Glutamatergic neuron (in vitro differentiated cells): ENCODE measurements around the gene MTAP. TPM values are rescaled to one million over a fixed set of nuclear protein-coding genes. Genes with fewer than 3 reads are reported as not detected.

Experiments used
- DNase-seq: peaks from one replicate; pipeline ENCODE4 v3.0.0; 2022
- H3K27ac Mint-ChIP-seq: one replicate; pipeline ENCODE4 v1.8.0; 2020; ENCODE audit warnings: mild to moderate bottlenecking, mixed read lengths, inconsistent platforms; ENCODE audit not compliant: unreplicated experiment
- H3K27me3 Mint-ChIP-seq: one replicate; pipeline ENCODE4 v1.8.0; 2020; ENCODE audit warnings: mild to moderate bottlenecking, moderate library complexity, mixed read lengths, inconsistent platforms; ENCODE audit not compliant: unreplicated experiment
- H3K36me3 Mint-ChIP-seq: one replicate; pipeline ENCODE4 v1.8.0; 2020; ENCODE audit warnings: mild to moderate bottlenecking, mixed read lengths, inconsistent platforms; ENCODE audit not compliant: unreplicated experiment
- H3K4me1 Mint-ChIP-seq: one replicate; pipeline ENCODE4 v1.8.0; 2020; ENCODE audit warnings: mild to moderate bottlenecking, low read depth, mixed read lengths, inconsistent platforms; ENCODE audit not compliant: unreplicated experiment
- H3K4me3 Mint-ChIP-seq: one replicate; pipeline ENCODE4 v1.8.0; 2020; ENCODE audit warnings: mild to moderate bottlenecking, mixed read lengths, inconsistent platforms; ENCODE audit not compliant: unreplicated experiment
- H3K9me3 Mint-ChIP-seq: one replicate; pipeline ENCODE4 v1.8.0; 2020; ENCODE audit warnings: mild to moderate bottlenecking, moderate library complexity, mixed read lengths, inconsistent platforms; ENCODE audit not compliant: unreplicated experiment
- CTCF ChIP-seq: fragments of 200-600 bp; sonication (generic); IDR thresholded peaks from one replicate; pipeline ENCODE4 v1.5.0; 2021; ENCODE audit not compliant: partially characterized antibody, unreplicated experiment
- total RNA-seq: library from RNA; stranded (reverse); fragmentation: NEBNext Ultra II Directional; extraction: Animal tissue kit (Norgen Biotek cat#: 25700); gene quantifications from one replicate; pipeline ENCODE4 v1.2.1, GENCODE V29; 2021; ENCODE audit not compliant: unreplicated experiment

MTAP gene
- total RNA-seq, 1 donor from 2014 or later, result 48.1 TPM

- Mint-ChIP-seq H3K4me1 (peaks cover 14% of the 10 kb centered on the region), H3K27ac (no peak overlapping the region), H3K27me3 (no peaks in the 10 kb centered on the region), H3K36me3 (peaks cover 3% of the 10 kb centered on the region), H3K4me3 (no peak overlapping the region), H3K9me3 (peaks cover 3% of the 10 kb centered on the region)
- TF ChIP-seq CTCF, result no peak
- no peak for DNase-seq
Measured at GRCh38 chr9:21810388-21810787, 8.0 kb downstream of the MTAP start.

- Mint-ChIP-seq H3K9me3 (peaks cover 3% of the 10 kb centered on the region), H3K27ac (no peak overlapping the region), H3K27me3 (no peaks in the 10 kb centered on the region), H3K36me3 (peaks cover 1% of the 10 kb centered on the region), H3K4me1 (peaks cover 11% of the 10 kb centered on the region), H3K4me3 (no peak overlapping the region)
- no peak for DNase-seq
- TF ChIP-seq CTCF, result no peak
Measured at GRCh38 chr9:21810881-21811280, 8.4 kb downstream of the MTAP start.

DNA sequence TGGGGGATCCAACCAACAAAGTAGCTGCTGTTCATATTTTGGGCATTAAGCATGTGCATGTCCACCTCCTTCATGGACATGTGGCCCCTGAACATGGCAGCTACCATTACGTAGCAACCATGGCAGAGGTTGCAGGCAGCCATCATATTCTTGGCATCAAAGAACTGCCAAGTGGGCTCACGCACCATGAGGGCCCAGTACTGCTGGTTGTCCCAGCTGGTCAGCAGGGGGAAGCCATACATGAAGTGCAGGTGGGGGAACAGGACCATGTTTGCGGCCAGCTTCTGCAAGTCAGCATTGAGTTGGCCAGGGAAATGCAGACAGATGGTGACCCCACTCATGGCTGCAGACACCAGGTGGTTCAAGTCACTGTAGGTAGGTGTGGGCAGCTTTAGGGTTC is 9.5 kb downstream of the MTAP start:
- no peak overlapping the region for H3K4me3 Mint-ChIP-seq
- H3K27me3 Mint-ChIP-seq, result no peaks in the 10 kb centered on the region
- H3K36me3 Mint-ChIP-seq, result no peaks in the 10 kb centered on the region
- H3K9me3 Mint-ChIP-seq, result peaks cover 3% of the 10 kb centered on the region
- TF ChIP-seq CTCF, result no peak
- peaks cover 5% of the 10 kb centered on the region for H3K4me1 Mint-ChIP-seq
- DNase-seq, result no peak
- H3K27ac Mint-ChIP-seq, result no peak overlapping the region

DNA sequence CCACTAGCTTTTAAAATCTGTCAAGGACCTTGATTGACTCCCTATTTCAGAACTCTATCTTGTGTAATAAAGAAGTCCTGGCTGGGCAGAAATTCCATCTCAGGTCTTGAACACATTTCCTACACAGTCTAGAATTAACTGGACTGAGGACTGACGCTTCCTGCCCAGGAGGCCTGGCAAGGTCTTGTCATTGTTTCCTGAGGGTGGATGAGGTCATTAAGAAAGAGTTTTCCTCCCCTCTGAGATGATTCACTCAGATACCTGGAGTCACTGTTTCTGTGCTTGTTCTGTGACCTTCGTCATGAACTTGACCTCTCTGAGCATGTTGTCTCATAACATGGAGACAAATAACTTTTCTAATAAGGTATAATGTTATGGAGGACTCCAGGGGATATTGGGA is 10.0 kb downstream of the MTAP start:
- Mint-ChIP-seq H3K9me3 (peaks cover 3% of the 10 kb centered on the region), H3K4me3 (no peak overlapping the region), H3K4me1 (peaks cover 3% of the 10 kb centered on the region), H3K27me3 (no peaks in the 10 kb centered on the region), H3K36me3 (no peaks in the 10 kb centered on the region), H3K27ac (no peak overlapping the region)
- DNase-seq, result no peak
- TF ChIP-seq CTCF, result no peak

GRCh38 chr9:21812946-21813568 is 10.6 kb downstream of the MTAP start:
- H3K36me3 Mint-ChIP-seq, result no peaks in the 10 kb centered on the region

More at GRCh38 chr9:21812946-21813568, 10.6 kb downstream of the MTAP start:
- peaks cover 3% of the 10 kb centered on the region for H3K4me1 Mint-ChIP-seq
- H3K9me3 Mint-ChIP-seq, result peaks cover 3% of the 10 kb centered on the region
- DNase-seq, result peak; percentile 82
- peak; percentile 88 for TF ChIP-seq CTCF
- H3K27me3 Mint-ChIP-seq, result no peaks in the 10 kb centered on the region
- H3K27ac Mint-ChIP-seq, result no peak overlapping the region
- no peak overlapping the region for H3K4me3 Mint-ChIP-seq
